Sigmoid colon (tissue), 7 donors: Measurements from ENCODE around the gene MRPS34. TPM values are rescaled to one million over a fixed set of nuclear protein-coding genes. Genes with fewer than 3 reads are reported as not detected.

Experiments used
- DNase-seq: peaks from one replicate; pipeline ENCODE4 v3.0.0-alpha.2; 2019
- H3K27ac ChIP-seq, 4 donors: fragments of 200-600 bp; sonication (generic); one replicate each; pipeline ENCODE4 v1.5.1; 2016 to 2019; ENCODE audit warnings: mild to moderate bottlenecking in 1 of 4
- H3K27me3 ChIP-seq, 3 donors: fragments of 200-600 bp; sonication (generic); one replicate each; pipeline ENCODE4 v1.5.1; 2019; ENCODE audit warnings: mild to moderate bottlenecking in 1 of 3
- H3K36me3 ChIP-seq, 4 donors: fragments of 200-600 bp; sonication (generic); one replicate each; pipeline ENCODE4 v1.5.1; 2016 to 2019
- H3K4me1 ChIP-seq, 4 donors: fragments of 200-600 bp; sonication (generic); one replicate each; pipeline ENCODE4 v1.5.1; 2017 to 2019
- H3K4me3 ChIP-seq, 4 donors: fragments of 200-600 bp; sonication (generic); one replicate each; pipeline ENCODE4 v1.5.1; 2017 to 2019; ENCODE audit warnings: mild to moderate bottlenecking in 2 of 4, moderate library complexity in 1 of 4
- H3K9me3 ChIP-seq, 4 donors: fragments of 200-600 bp in 3 of 4; sonication (generic) in 3 of 4; one replicate each; pipeline versions ENCODE4 v1.5.1 to v1.6.1; 2013 to 2019
- EP300 ChIP-seq, 4 donors: sonication (generic); formaldehyde crosslinking; IDR thresholded peaks; one replicate each; pipeline ENCODE4 v1.6.1; 2017; ENCODE audit warnings: antibody characterized with exemption in 4 of 4
- POLR2A ChIP-seq, 2 donors: fragments of 450-650 bp; IDR thresholded peaks; one replicate each; pipeline ENCODE4 v1.6.1; 2016; ENCODE audit warnings: antibody characterized with exemption in 2 of 2, mild to moderate bottlenecking in 2 of 2, moderate library complexity in 2 of 2
- POLR2AphosphoS5 ChIP-seq, 4 donors: sonication (generic); formaldehyde crosslinking; IDR thresholded peaks; one replicate each; pipeline ENCODE4 v1.6.1; 2017; ENCODE audit warnings: antibody characterized with exemption in 4 of 4
- WGBS, 2 donors: extraction: QIAGEN DNeasy Blood & Tissue Kit; methylation state at CpG; one replicate each; pipeline ENCODE4 v1.1.7; 2013; 5-methylcytosine and 5-hydroxymethylcytosine counted together
- intact Hi-C: fragments of 100-400 bp; cut with DNase I; formaldehyde crosslinking; loops from one replicate; pipeline ENCODE4 v1.15.1; 2023
- polyA plus RNA-seq, 3 donors: library from polyadenylated mRNA; stranded (reverse); fragments of 200-250 nt; gene quantifications; one replicate each; pipeline ENCODE4 v1.2.3, GENCODE V29; 2013
- total RNA-seq, 4 donors: library from RNA; depleted of rRNA; stranded (reverse); fragments of >200 nt; gene quantifications; one replicate each; pipeline ENCODE4 v1.1.0, GENCODE V29; 2016
- TF ChIP-seq, protein P1 (sequence below), 4 experiments: fragments of 450-650 bp in 3 of 4; fragments of 200-600 bp in 1 of 4; IDR thresholded peaks; one replicate each; pipeline ENCODE4 v1.5.1; 2016 to 2019; ENCODE audit warnings: antibody characterized with exemption in 4 of 4, mild to moderate bottlenecking in 3 of 4, moderate library complexity in 2 of 4
- donor health status: healthy with polysubstance abuse.
- donor health status: Bipolar disorder and iron deficiency.
- donor health status: healthy.

Gene MRPS34
- total and polyA plus RNA-seq, 7 donors: 61.5 to 198 (median 104) TPM

DNA sequence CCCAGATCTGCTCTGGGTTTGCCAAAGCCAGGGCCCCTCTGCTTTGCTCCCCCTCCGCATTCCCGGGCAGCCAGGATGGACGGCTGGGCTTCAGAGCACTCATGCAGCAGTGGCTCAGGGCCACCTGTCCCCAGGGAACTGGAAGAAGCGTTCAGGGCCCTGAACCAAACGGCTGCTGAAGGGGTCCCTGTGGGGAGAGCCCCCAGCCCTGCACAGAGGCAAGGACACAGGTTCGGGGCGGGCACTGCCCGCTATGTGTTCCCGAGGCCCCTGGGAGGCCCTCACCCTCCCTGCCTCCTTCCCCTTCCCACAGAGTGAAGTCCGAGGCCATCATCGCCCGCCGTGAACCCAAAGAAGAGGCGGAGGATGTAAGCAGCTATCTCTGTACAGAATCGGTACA lies 12.0 kb downstream of the MRPS34 start:
- DNase-seq: no peak
- intact Hi-C loops: no loop called here
- Histone ChIP-seq H3K27me3 (no peaks in the 10 kb centered on the region), H3K4me1 (no peaks in the 10 kb centered on the region), H3K9me3 (no peaks in the 10 kb centered on the region), H3K36me3 (peaks cover 30 to 81% (median 54%) of the 10 kb centered on the region in 4 donors), H3K4me3 (no peak overlapping the region), H3K27ac (no peak overlapping the region)
- no peak for TF ChIP-seq POLR2A (IDR thresholded peaks at IDR 0.05)
- TF ChIP-seq, protein P1, sequence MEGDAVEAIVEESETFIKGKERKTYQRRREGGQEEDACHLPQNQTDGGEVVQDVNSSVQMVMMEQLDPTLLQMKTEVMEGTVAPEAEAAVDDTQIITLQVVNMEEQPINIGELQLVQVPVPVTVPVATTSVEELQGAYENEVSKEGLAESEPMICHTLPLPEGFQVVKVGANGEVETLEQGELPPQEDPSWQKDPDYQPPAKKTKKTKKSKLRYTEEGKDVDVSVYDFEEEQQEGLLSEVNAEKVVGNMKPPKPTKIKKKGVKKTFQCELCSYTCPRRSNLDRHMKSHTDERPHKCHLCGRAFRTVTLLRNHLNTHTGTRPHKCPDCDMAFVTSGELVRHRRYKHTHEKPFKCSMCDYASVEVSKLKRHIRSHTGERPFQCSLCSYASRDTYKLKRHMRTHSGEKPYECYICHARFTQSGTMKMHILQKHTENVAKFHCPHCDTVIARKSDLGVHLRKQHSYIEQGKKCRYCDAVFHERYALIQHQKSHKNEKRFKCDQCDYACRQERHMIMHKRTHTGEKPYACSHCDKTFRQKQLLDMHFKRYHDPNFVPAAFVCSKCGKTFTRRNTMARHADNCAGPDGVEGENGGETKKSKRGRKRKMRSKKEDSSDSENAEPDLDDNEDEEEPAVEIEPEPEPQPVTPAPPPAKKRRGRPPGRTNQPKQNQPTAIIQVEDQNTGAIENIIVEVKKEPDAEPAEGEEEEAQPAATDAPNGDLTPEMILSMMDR (IDR thresholded peaks at IDR 0.05): no peak
- TF ChIP-seq POLR2AphosphoS5 (IDR thresholded peaks at IDR 0.05): no peak
- no peak for TF ChIP-seq EP300 (IDR thresholded peaks at IDR 0.05)
- WGBS, 2 donors: 93 to 96% methylated on average over 15 of the region's 15 CpGs

DNA sequence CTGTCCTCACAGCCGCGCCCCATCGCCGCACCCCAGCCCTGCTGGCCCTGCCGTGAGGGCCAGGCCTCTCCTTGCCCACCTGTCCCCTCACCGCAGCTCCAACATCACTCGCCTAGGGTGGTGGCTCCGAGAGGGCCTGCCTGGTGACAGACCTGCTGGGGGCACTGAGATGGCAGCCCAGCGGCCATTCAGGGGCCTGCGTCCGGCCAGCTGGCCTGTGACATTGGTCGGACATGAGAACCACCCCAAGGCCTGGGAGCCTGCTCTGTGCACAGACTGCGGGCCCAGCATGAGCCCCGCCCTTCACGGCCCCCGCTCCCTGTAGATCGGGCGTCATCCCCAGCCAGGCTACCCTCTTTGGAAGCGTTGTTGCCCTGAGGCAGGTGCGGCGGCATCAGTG lies 13.4 kb downstream of the MRPS34 start:
- H3K4me3 ChIP-seq: no peak overlapping the region
- TF ChIP-seq POLR2AphosphoS5 (IDR thresholded peaks at IDR 0.05) (no peak), EP300 (IDR thresholded peaks at IDR 0.05) (no peak)
- TF ChIP-seq, protein P1 (IDR thresholded peaks at IDR 0.05): no peak
- no peak overlapping the region for H3K27ac ChIP-seq
- no peaks in the 10 kb centered on the region for H3K9me3 ChIP-seq
- H3K4me1 ChIP-seq: no peaks in the 10 kb centered on the region
- no peaks in the 10 kb centered on the region for H3K27me3 ChIP-seq
- no peak for DNase-seq
- intact Hi-C loops: no loop called here
- WGBS, 2 donors: 93% methylated on average over 21 of the region's 21 CpGs
- H3K36me3 ChIP-seq: peaks cover 19 to 73% (median 45%) of the 10 kb centered on the region in 4 donors

DNA sequence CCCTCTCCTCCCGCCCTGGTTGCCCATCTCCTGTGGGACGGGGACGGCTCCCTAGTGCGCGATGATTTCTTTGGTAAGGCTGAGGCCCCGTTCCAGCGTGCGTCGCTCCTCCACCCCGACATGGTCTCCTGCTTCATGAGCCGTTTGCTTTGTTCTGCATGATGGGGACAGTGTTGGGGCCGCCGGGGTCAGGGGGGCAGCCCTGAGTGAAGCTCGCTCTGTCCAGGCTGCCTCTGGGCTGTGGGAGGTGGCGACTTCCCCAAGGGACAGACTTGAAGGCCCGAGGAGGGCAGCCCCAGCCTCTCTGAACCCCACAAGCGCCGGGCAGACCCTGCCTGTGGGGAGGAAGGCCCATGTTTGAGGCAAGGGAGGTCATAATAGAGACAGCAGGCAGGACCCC lies 14.0 kb downstream of the MRPS34 start:
- H3K27me3 ChIP-seq: no peaks in the 10 kb centered on the region
- H3K4me1 ChIP-seq: no peaks in the 10 kb centered on the region
- no peak for TF ChIP-seq POLR2AphosphoS5 (IDR thresholded peaks at IDR 0.05)
- no peak for TF ChIP-seq EP300 (IDR thresholded peaks at IDR 0.05)
- TF ChIP-seq POLR2A (IDR thresholded peaks at IDR 0.05): no peak
- TF ChIP-seq, protein P1 (IDR thresholded peaks at IDR 0.05): no peak
- WGBS, 2 donors: 92 to 94% methylated on average over 18 of the region's 18 CpGs
- peaks cover 13 to 73% (median 42%) of the 10 kb centered on the region in 4 donors for H3K36me3 ChIP-seq
- no peak overlapping the region for H3K27ac ChIP-seq
- no peaks in the 10 kb centered on the region for H3K9me3 ChIP-seq
- H3K4me3 ChIP-seq: no peak overlapping the region
- intact Hi-C loops: no loop called here
- no peak for DNase-seq

DNA sequence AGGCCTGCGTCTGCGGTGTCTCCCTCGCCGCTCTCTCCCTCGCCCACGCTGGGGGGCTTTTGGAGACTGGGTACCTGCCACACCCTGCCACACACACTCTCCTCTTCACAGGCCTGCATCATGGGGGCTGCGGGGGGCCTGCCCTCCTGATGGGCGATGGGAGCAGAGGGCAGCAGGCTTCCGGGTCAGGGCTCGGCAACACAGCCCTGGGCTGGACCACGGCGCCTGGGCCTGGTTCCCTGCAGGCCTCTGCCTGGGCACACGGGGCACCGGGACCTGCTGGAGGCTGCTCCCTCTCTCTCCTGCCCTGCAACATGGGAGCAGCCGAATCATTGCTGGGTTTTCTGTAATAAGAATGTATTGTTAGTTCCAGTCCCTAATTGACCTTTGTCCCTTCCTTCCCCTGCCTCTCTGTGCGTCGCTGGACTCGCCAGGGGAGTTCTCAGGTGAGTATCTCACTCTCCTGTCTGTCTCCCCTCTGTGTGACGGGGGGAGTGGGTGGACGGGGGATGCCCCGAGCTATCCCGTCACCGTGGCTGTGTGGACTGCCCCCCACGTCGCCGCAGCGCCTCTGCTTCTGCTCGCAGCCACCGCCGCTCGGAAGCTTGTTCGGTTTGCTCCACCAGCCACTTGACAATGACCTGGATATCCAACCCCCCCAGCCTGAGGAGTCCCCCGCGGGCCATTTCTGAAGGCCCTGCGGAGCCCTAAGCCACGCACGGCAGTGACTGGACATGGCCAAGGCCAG lies 15.0 kb downstream of the MRPS34 start:
- no peak overlapping the region for H3K27ac ChIP-seq
- intact Hi-C loops: no loop called here

More for the DNA sequence above, 15.0 kb downstream of the MRPS34 start:
- no peaks in the 10 kb centered on the region for H3K27me3 ChIP-seq
- H3K4me1 ChIP-seq: no peaks in the 10 kb centered on the region
- TF ChIP-seq, protein P1 (IDR thresholded peaks at IDR 0.05): no peak
- TF ChIP-seq EP300 (IDR thresholded peaks at IDR 0.05) (no peak), POLR2A (IDR thresholded peaks at IDR 0.05) (no peak), POLR2AphosphoS5 (IDR thresholded peaks at IDR 0.05) (no peak)
- DNase-seq: no peak
- no peak overlapping the region for H3K4me3 ChIP-seq
- no peaks in the 10 kb centered on the region for H3K9me3 ChIP-seq
- H3K36me3 ChIP-seq: peaks cover 11 to 70% (median 41%) of the 10 kb centered on the region in 4 donors
- WGBS, 2 donors: 26 to 78% methylated on average over 37 of the region's 37 CpGs
